NOMO-1 treated with DMSO at 0.1 percent for 48 hours (cell line): Measurements from ENCODE around the gene COG5.

ENCODE experiments used
- DNase-seq: peaks from one replicate; lab custom pipeline; 2025; ENCODE audit not compliant: unreplicated experiment; lab: John Stamatoyannopoulos, UW

COG5 gene

GRCh38 chr7:107467972-107468371, 95.7 kb downstream of the COG5 start:
- DNase-seq: no peak

- DNase-seq: no peak
Observed at GRCh38 chr7:107464666-107465226, 99.0 kb downstream of the COG5 start.

- no peak for DNase-seq
Observed at GRCh38 chr7:107463139-107464078, 100.3 kb downstream of the COG5 start.

- DNase-seq: no peak
Observed at GRCh38 chr7:107461938-107462533, 101.7 kb downstream of the COG5 start.

- DNase-seq: no peak
Observed at GRCh38 chr7:107453388-107453787, 110.3 kb downstream of the COG5 start.

GRCh38 chr7:107450970-107451369, 112.8 kb downstream of the COG5 start:
- DNase-seq: no peak

GRCh38 chr7:107446988-107447387, 116.7 kb downstream of the COG5 start:
- no peak for DNase-seq

GRCh38 chr7:107446531-107446930, 117.2 kb downstream of the COG5 start:
- DNase-seq: no peak

GRCh38 chr7:107442678-107443077, 121.0 kb downstream of the COG5 start:
- DNase-seq: no peak

GRCh38 chr7:107441581-107442422, 121.9 kb downstream of the COG5 start:
- no peak for DNase-seq

- DNase-seq: no peak
Observed at GRCh38 chr7:107439025-107439424, 124.7 kb downstream of the COG5 start.

- DNase-seq: no peak
Observed at GRCh38 chr7:107435749-107436148, 128.0 kb downstream of the COG5 start.

GRCh38 chr7:107432261-107432660, 131.5 kb downstream of the COG5 start:
- DNase-seq: no peak

- no peak for DNase-seq
Observed at GRCh38 chr7:107430057-107430456, 133.7 kb downstream of the COG5 start.

- DNase-seq: no peak
Observed at GRCh38 chr7:107428642-107429041, 135.1 kb downstream of the COG5 start.

- DNase-seq: no peak
Observed at GRCh38 chr7:107427462-107427861, 136.3 kb downstream of the COG5 start.

GRCh38 chr7:107414198-107414597, 149.5 kb downstream of the COG5 start:
- no peak for DNase-seq

GRCh38 chr7:107408349-107408748, 155.4 kb downstream of the COG5 start:
- no peak for DNase-seq

- DNase-seq: no peak
Observed at GRCh38 chr7:107405559-107405958, 158.2 kb downstream of the COG5 start.

- DNase-seq: no peak
Observed at GRCh38 chr7:107404740-107405537, 158.8 kb downstream of the COG5 start.
